Natural killer cell treated with Interleukin-12 subunit alpha and Interleukin-12 subunit beta and Interleukin-15 and Interleukin-18, amount 100 ng/mL, for 72 hours (primary cell): Measurements from ENCODE around the gene KRT80. TPM values are rescaled to one million over a fixed set of nuclear protein-coding genes. Genes with fewer than 3 reads are reported as not detected.

Experiments used
- ATAC-seq, 2 donors: fragments of 150-1000 bp; cut with Tn5 transposase in 1 of 2; sonication (Bioruptor Pico), chemical (Tn5 transposase) in 1 of 2; 2 replicates each; pipeline ENCODE4 v1.10.0; 2021
- DNase-seq: peaks from one replicate; pipeline ENCODE4 v3.0.0; 2022; ENCODE audit warnings: low spot score
- H3K27ac Mint-ChIP-seq, 2 donors: 1 replicate in 1 of 2; 2 replicates in 1 of 2; pipeline ENCODE4 v1.8.0; 2022; ENCODE audit warnings: mixed read lengths in 2 of 2, mild to moderate bottlenecking in 1 of 2, moderate library complexity in 1 of 2
- H3K27me3 Mint-ChIP-seq, 2 donors: 1 replicate in 1 of 2; 2 replicates in 1 of 2; pipeline ENCODE4 v1.8.0; 2022; ENCODE audit warnings: mixed read lengths in 2 of 2
- H3K36me3 Mint-ChIP-seq: one replicate; pipeline ENCODE4 v1.8.0; 2022; ENCODE audit warnings: mixed read lengths
- H3K4me1 Mint-ChIP-seq, 2 donors: 1 replicate in 1 of 2; 2 replicates in 1 of 2; pipeline ENCODE4 v1.8.0; 2022; ENCODE audit warnings: low read depth in 2 of 2, mixed read lengths in 2 of 2, mild to moderate bottlenecking in 1 of 2
- H3K4me3 Mint-ChIP-seq: one replicate; pipeline ENCODE4 v1.8.0; 2022; ENCODE audit warnings: mixed read lengths
- H3K9me3 Mint-ChIP-seq: 2 replicates; pipeline ENCODE4 v1.8.0; 2022; ENCODE audit warnings: mixed read lengths
- total RNA-seq, 2 donors: library from RNA; stranded (reverse); gene quantifications; one replicate each; pipeline ENCODE4 v1.2.3, GENCODE V29; 2022

Gene KRT80
- total RNA-seq, 2 donors from 2014 or later: not detected

DNA sequence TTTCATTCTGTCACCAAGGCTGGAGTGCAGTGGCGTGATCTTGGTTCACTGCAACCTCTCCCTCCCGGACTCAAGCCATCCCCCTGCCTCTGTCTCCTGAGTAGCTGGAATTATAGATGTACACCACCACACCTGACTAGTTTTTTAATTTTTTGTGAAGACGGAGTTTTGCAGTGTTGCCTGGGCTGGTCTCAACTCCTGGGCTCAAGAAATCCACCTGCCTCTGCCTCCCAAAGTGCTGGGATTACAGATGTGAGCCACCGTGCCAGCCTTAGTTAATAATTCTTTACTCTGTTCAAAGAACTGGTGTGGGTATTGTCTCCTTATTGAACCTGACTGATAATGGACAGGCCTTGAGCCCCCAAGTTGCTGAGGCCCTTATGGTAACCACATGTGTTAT lies 30.9 kb upstream of the KRT80 start:
- no peak for ATAC-seq
- Mint-ChIP-seq H3K27ac (peak overlapping the region in 1 of 2 donors; percentile 33), H3K9me3 (no peaks in the 10 kb centered on the region), H3K4me1 (peaks cover 0 to 4% of the 10 kb centered on the region in 2 donors), H3K36me3 (no peaks in the 10 kb centered on the region), H3K27me3 (peaks cover 33 to 66% of the 10 kb centered on the region in 2 donors), H3K4me3 (no peak overlapping the region)
- DNase-seq: no peak

GRCh38 chr12:52221912-52222457 lies 30.2 kb upstream of the KRT80 start:
- peak; percentile 73 for DNase-seq
- H3K9me3 Mint-ChIP-seq: no peaks in the 10 kb centered on the region
- no peaks in the 10 kb centered on the region for H3K36me3 Mint-ChIP-seq
- H3K27ac Mint-ChIP-seq: peak overlapping the region in 1 of 2 donors; percentile 33
- peaks cover 29 to 60% of the 10 kb centered on the region in 2 donors for H3K27me3 Mint-ChIP-seq
- no peak overlapping the region for H3K4me3 Mint-ChIP-seq
- peaks cover 0 to 4% of the 10 kb centered on the region in 2 donors for H3K4me1 Mint-ChIP-seq
- peak; percentile 51 to 75 for ATAC-seq

GRCh38 chr12:52221070-52221781 lies 29.4 kb upstream of the KRT80 start:
- Mint-ChIP-seq H3K27me3 (peaks cover 23 to 52% of the 10 kb centered on the region in 2 donors), H3K27ac (no peak overlapping the region), H3K4me3 (no peak overlapping the region), H3K4me1 (peaks cover 0 to 4% of the 10 kb centered on the region in 2 donors), H3K36me3 (no peaks in the 10 kb centered on the region), H3K9me3 (no peaks in the 10 kb centered on the region)
- no peak for DNase-seq
- no peak for ATAC-seq

DNA sequence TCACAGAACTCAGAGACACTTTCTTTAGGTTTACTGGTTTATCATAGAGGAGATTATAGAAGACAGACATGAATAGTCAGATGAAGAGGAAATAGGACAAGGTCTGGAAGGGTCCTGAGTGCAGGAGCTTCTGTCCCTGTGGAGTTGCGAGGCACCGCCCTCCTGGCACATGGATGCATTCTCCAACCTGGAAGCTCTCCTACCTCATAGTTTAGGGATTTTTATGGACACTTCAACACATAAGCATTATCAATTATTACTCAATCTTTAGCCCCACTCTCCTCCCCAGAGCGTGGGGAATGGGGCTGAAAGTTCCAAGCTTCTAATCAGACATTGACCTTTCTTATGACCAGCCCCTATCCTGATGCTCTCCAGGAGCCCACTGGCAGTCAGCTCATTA lies 28.7 kb upstream of the KRT80 start:
- H3K4me1 Mint-ChIP-seq: peaks cover 0 to 4% of the 10 kb centered on the region in 2 donors
- H3K9me3 Mint-ChIP-seq: no peaks in the 10 kb centered on the region
- H3K27me3 Mint-ChIP-seq: peaks cover 24 to 50% of the 10 kb centered on the region in 2 donors
- DNase-seq (no peak), ATAC-seq (no peak)
- H3K4me3 Mint-ChIP-seq: no peak overlapping the region
- H3K27ac Mint-ChIP-seq: no peak overlapping the region
- no peaks in the 10 kb centered on the region for H3K36me3 Mint-ChIP-seq

GRCh38 chr12:52218001-52218400 lies 26.2 kb upstream of the KRT80 start:
- no peak for ATAC-seq
- Mint-ChIP-seq H3K27me3 (peaks cover 27 to 31% of the 10 kb centered on the region in 2 donors), H3K4me1 (peaks cover 0 to 8% of the 10 kb centered on the region in 2 donors), H3K27ac (no peak overlapping the region), H3K4me3 (no peak overlapping the region), H3K36me3 (no peaks in the 10 kb centered on the region), H3K9me3 (no peaks in the 10 kb centered on the region)
- DNase-seq: no peak

DNA sequence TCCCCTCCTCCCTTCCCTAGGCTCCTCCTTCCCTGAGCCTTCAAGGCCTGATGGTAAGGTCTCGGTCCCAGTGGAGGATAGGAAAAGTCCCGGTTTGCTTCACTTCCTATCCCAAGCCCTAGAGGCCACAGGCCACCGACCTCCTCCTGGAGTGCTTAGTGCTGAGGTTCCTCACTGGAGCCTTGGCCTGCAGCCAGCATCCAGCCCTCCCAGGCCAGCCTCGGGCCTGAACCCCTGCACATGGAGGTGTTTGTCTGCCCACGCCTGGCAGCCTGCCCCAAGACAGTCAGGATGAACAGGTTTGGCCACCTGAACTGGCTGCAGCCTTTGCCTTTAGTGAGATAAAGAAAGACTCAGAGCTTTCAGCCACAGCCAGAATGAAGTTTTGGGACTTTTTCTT lies 25.4 kb upstream of the KRT80 start:
- H3K9me3 Mint-ChIP-seq: no peaks in the 10 kb centered on the region
- no peak overlapping the region for H3K4me3 Mint-ChIP-seq
- ATAC-seq: no peak
- DNase-seq: no peak
- peaks cover 27 to 31% of the 10 kb centered on the region in 2 donors for H3K27me3 Mint-ChIP-seq
- H3K27ac Mint-ChIP-seq: no peak overlapping the region
- peaks cover 0 to 8% of the 10 kb centered on the region in 2 donors for H3K4me1 Mint-ChIP-seq
- H3K36me3 Mint-ChIP-seq: no peaks in the 10 kb centered on the region

DNA sequence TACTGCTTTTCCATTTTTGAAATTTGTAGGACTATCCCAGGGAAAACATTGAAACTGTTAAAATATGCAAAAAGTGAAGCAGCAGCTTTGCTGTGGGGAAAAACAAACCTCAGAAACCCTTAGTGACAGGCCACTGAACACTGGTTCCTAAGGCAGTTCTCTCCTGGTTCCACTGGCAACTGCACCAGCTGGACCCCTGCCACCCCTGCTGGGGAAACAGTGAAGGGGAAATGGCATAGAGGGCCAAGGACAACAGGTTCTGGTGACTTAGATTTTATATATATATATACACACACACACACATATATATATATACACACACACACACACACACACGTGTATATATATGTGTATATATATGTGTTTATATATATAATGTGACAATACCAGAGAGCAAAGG lies 25.0 kb upstream of the KRT80 start:
- Mint-ChIP-seq H3K4me1 (peaks cover 0 to 8% of the 10 kb centered on the region in 2 donors), H3K27ac (no peak overlapping the region), H3K4me3 (no peak overlapping the region), H3K9me3 (no peaks in the 10 kb centered on the region), H3K27me3 (peaks cover 27 to 31% of the 10 kb centered on the region in 2 donors), H3K36me3 (no peaks in the 10 kb centered on the region)
- no peak for DNase-seq
- no peak for ATAC-seq

- DNase-seq (no peak), ATAC-seq (no peak)
- Mint-ChIP-seq H3K36me3 (no peaks in the 10 kb centered on the region), H3K27me3 (peaks cover 25 to 29% of the 10 kb centered on the region in 2 donors), H3K9me3 (no peaks in the 10 kb centered on the region), H3K4me3 (no peak overlapping the region), H3K27ac (no peak overlapping the region), H3K4me1 (peaks cover 0 to 8% of the 10 kb centered on the region in 2 donors)
These were observed 24.3 kb upstream of the KRT80 start for GRCh38 chr12:52216100-52216499.

DNA sequence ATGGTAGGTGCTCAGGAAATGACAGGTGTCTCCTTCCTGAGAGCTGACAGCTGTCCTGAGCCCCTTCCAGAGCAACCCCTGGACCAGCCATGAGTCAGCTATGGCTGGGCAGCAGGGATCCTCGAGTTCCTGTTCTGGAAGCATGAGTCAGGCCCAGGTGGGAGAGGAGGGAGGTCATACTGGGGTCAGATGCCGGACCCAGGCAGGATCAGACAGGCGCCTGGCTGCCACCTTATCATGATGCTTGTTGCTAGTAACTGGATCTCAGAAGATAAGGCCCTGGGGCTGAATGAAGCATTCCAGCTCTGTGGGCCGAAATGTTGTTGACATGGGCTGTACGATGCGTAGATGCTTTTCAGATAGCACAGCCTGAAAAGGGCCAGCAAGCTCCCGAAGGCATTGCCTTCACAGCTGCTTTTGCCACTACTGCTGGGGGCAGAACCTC lies 23.8 kb upstream of the KRT80 start:
- no peak overlapping the region for H3K4me3 Mint-ChIP-seq
- H3K4me1 Mint-ChIP-seq: peaks cover 0 to 8% of the 10 kb centered on the region in 2 donors
- H3K27ac Mint-ChIP-seq: no peak overlapping the region
- DNase-seq: no peak
- ATAC-seq: no peak
- H3K36me3 Mint-ChIP-seq: no peaks in the 10 kb centered on the region
- peaks cover 21 to 29% of the 10 kb centered on the region in 2 donors for H3K27me3 Mint-ChIP-seq
- H3K9me3 Mint-ChIP-seq: no peaks in the 10 kb centered on the region

- Mint-ChIP-seq H3K27ac (no peak overlapping the region), H3K9me3 (no peaks in the 10 kb centered on the region), H3K4me3 (no peak overlapping the region), H3K27me3 (peaks cover 15 to 28% of the 10 kb centered on the region in 2 donors), H3K4me1 (peaks cover 0 to 8% of the 10 kb centered on the region in 2 donors), H3K36me3 (no peaks in the 10 kb centered on the region)
- no peak for ATAC-seq
- DNase-seq: no peak
These were observed 22.6 kb upstream of the KRT80 start for GRCh38 chr12:52214421-52214802.

DNA sequence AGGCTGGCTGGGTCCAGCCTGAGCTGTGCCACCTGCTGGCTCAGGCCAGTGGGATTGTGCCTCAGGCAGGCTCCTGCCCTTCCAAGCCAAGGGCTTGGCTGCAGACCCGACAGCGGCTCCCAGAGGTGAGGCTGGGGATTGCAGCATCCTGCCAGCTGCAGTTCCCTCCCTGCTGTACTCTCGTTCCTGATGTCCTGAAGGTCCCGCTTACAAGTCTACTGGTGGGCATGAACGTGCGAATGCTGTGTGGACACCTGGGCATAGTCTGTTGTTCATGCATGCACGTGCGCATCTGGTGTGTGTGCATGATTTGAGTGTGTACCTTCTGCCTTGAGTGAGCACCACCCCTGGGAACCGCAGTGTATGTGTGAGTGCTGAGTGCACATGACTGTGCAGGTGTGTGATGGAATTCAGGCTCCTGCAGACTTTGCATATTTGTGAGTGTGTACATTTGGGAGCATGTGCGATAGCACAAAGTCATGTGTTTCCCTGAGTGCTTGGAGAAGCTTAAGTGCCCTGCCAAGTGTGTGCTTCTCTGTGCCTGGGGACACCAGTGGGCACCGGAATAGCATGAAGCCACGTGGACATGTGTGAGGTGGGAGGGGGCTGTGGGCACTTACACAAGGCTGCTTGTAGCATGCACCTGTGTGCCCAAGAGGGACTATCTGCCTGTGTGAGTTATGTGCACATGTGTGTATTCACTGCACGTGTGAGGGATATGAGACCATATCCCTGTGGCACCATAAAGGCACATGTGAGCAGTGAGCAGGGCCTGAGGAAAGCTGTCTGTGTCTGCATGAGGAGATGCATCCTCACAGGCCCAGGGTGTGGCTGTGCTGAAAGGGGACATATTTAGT lies 22.0 kb upstream of the KRT80 start:
- Mint-ChIP-seq H3K36me3 (no peaks in the 10 kb centered on the region), H3K27me3 (peaks cover 9 to 28% of the 10 kb centered on the region in 2 donors), H3K27ac (no peak overlapping the region), H3K9me3 (no peaks in the 10 kb centered on the region), H3K4me3 (no peak overlapping the region), H3K4me1 (peaks cover 0 to 8% of the 10 kb centered on the region in 2 donors)
- DNase-seq (no peak), ATAC-seq (peak; percentile 42 to 66)

DNA sequence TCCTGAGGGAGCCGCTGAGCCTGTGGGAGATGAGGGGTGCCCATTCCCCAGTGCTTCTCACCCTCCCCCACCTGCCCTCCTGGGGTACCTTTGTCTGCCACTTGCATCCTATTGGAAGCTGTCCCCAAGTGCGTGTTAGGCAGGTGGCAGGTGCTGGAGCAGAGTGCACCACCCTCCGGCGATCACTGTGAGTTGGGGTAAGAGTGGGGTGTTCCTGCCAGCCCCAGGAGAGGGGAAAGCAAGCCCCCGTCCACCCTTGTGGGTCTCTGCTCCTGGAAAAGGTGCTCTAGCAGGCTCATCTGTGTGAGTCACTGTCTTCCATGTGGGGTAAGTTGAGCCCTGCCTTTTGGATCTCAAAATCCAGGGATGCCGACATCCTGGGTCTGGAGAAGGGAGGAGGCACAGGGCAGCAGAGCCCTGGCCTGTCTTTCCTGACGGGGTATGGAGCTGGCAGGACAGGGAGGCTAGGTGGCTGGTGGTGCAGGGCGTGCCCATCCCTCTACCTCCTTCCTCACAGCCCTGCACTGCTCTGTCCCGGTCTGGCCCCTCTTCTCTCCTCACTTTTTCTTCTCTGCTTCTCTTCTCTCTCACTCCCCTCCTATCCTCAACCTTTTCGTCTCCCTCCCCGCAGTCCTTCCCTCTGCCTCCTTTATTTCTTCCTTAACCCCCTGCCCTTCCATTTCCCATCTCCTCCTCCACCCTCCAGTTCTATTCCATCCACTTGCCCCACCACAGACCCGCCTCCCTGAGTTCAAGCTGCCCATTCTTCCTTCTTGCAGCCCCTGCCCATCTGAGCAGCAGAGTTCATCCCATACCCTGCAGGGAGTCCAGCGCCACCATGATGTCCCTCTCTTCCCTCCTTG lies 21.1 kb upstream of the KRT80 start:
- H3K27ac Mint-ChIP-seq: no peak overlapping the region
- H3K9me3 Mint-ChIP-seq: no peaks in the 10 kb centered on the region
- no peaks in the 10 kb centered on the region for H3K36me3 Mint-ChIP-seq
- H3K27me3 Mint-ChIP-seq: peaks cover 6 to 32% of the 10 kb centered on the region in 2 donors
- no peak overlapping the region for H3K4me3 Mint-ChIP-seq
- ATAC-seq (no peak), DNase-seq (no peak)
- H3K4me1 Mint-ChIP-seq: peaks cover 0 to 8% of the 10 kb centered on the region in 2 donors
